EH (cell line): ENCODE results near the gene ACSS1.

ENCODE experiments used
- DNase-seq: peaks from one replicate; pipeline ENCODE4 v3.0.0-alpha.2; 2015; ENCODE audit warnings: low read depth

The ACSS1 gene

GRCh38 chr20:25046181-25046641 lies 11.7 kb downstream of the ACSS1 start:
- no peak for DNase-seq

- DNase-seq: no peak
Measured at GRCh38 chr20:25045343-25045712, 12.6 kb downstream of the ACSS1 start.

GRCh38 chr20:25044660-25045342 lies 13.1 kb downstream of the ACSS1 start:
- no peak for DNase-seq

GRCh38 chr20:25044261-25044560 lies 13.7 kb downstream of the ACSS1 start:
- DNase-seq: no peak

GRCh38 chr20:25043499-25044260 lies 14.3 kb downstream of the ACSS1 start:
- no peak for DNase-seq

- no peak for DNase-seq
Measured at GRCh38 chr20:25042531-25043498, 15.1 kb downstream of the ACSS1 start.

- no peak for DNase-seq
Measured at GRCh38 chr20:25041813-25042530, 16.0 kb downstream of the ACSS1 start.

DNA sequence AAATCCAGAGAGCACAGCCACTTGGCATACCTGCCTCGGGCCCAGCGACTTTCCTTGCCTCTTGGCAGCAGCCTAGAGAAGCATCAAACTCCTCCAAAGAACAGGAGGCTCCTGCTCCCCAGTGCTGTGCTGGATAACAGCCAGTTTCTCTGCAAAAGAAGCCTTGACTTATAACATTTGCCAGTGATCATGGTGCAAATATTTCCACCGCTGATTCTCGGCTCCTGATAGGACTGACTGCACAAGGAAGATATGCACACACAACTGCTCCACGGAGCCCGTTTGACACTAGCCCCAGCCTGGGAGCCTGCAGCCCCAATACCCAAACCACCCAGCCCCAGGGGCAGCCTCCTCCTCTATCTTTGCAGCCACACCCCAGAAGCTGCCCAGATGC lies 17.5 kb downstream of the ACSS1 start:
- DNase-seq: peak; percentile 75

DNA sequence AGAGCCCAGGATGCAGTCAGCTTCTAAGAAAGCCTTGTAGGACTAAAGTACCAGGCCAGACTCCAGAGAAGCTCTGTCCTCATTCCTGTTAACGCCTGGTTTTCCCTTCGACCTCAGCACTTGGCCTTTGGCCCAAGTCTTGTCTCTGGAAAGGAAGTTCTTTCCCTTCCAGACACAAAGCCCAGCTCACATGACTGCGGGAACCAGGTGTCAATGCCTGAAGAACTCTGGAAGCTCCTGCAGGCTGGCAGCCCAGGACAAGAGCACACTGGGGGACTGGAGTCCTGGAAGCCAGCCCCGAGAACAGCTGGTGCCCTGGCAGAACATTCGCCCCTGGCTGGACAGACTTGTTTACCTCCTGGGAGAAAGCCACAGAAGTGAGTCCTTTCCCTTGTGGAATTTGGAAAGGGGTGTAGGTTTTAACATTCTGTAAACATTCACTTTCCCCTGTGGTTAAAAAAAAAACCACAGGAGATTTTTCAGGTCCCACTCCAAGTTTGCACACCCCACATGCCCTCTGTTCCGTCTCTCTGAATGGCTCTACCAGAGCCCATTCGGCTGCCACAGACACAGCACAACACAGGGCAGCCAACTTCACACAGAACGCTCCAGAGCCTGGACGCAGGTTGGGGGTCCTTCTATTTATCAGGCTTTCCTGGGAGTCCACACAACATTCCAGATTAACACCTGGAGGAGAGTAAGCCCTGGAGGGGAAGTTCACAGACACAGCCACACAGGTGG lies 18.1 kb downstream of the ACSS1 start:
- DNase-seq: peak; percentile 54

GRCh38 chr20:25038591-25039015 lies 19.3 kb downstream of the ACSS1 start:
- no peak for DNase-seq

DNA sequence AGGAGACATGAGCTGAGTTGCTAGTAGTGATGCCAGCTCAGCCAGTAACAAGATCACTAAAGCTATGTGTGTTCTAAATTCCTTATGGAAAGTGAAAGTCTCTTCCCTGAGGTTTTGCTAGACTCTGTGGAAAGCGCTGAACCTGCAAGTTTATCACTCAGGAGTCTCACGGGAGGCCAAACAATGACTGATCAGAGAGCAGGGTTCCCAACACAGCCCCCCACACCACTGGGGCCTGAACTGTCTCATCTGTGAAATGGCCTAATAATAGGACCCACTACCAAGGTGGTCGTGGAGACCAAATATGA lies 19.9 kb downstream of the ACSS1 start:
- DNase-seq: no peak

DNA sequence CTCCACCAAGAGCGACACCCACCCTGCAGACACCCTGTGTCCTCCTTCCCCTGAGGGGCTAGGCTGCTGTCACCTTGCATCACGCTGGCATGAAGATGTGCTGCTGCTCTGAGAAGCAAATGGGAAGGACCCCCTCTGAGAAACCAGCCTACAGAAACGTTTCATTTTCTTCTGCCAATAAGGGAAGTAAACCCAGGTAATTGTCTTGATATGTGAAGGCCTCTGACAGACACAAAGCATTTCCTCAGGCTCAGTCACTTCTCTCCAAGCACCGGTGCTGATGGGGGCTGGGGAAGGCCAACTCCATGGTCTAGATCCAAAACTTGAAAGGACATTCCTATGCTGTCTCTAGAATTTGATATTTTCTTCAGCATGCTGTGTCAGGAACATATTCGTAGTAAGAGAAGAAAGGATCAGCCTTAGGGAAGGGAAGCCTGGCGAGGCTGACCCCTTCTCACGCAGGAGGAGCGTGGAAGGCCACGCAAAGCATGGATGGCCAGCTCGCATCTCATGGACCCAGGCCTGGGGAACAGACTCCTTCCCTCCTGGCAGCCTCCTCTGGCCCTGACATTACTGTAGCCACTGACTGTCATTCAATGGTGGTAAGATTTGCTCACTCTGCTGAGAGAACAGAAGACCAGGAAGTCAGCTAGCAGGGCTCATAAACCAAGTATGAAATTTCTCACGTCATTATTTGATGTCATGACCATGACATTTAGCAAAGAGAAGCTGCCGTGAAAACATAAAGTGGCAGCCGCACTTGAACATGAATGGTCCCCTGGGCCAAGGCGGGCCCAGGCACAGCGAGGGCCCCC lies 20.4 kb downstream of the ACSS1 start:
- no peak for DNase-seq

DNA sequence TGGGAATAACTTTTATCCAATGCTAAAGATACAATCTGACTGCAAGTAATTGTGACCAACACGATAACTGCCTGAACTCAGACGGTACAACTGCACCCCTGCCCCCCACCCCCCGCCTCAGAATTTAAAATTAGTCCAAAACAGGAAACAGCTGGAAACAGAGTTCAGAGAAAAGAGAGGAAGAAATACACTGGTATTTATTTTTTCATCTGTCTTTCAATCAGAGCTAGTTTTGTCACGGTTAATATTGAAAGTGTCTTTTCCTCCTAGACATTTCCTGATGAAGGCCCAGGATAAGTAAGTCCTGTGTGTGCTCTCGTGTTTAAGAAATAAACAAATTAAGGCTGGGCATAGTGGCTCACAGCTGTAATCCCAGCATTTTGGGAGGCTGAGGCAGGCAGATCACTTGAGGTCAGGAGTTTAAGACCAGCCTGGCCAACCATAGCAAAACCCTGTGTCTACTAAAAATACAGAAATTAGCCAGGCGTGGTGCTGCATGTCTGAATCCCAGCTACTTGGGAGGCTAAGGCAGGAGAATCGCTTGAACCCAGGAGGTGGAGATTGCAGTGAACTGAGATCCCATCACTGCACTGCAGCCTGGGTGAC lies 21.5 kb downstream of the ACSS1 start:
- DNase-seq: no peak

DNA sequence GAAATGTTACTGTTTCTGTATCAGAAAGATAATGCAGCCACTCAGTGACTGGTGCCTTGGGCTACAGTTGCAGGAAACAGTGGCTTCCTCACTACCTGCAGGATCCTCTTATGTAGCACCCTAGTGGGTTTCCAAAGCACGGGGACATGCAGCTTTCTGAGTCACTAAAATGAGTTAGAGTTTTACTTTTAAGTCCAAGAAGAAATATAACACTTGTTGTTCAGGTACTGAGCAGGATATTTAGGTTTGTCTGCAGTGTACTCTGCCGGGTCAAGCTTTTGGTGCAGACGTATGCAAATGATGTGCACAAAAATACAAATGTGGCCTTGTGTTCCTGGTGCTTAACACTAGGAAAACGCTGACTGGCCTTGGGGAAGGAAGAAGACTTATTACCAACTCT lies 22.0 kb downstream of the ACSS1 start:
- DNase-seq: no peak

DNA sequence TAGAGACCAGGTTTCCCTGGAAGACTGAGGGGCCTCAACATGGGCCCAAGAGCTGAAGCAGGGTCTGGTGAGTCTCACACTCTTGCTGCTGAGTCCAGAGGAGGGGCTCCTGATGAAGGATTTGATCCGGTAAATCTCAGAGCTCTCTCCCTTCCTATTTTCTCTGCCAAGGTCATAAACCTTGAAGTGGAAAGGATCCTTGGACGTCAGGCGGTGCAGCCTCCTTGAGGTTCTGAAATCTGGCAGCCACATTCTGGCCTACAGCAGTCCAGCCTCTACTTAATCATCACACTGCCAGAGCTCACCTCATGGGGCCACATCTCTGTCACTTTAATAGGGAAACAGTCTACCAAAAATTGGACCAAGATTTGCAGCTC lies 24.0 kb downstream of the ACSS1 start:
- no peak for DNase-seq

GRCh38 chr20:25033265-25033923 lies 24.5 kb downstream of the ACSS1 start:
- no peak for DNase-seq

- no peak for DNase-seq
Measured at GRCh38 chr20:25032478-25033264, 25.3 kb downstream of the ACSS1 start.

- no peak for DNase-seq
Measured at GRCh38 chr20:25032065-25032477, 25.9 kb downstream of the ACSS1 start.

- DNase-seq: no peak
Measured at GRCh38 chr20:25031241-25031640, 26.7 kb downstream of the ACSS1 start.
